T-helper 17 cell (primary cell): Measurements from ENCODE around the gene SDK1. TPM values are rescaled to one million over a fixed set of nuclear protein-coding genes. Genes with fewer than 3 reads are reported as not detected.

Experiments
- ATAC-seq: fragments of 150-1000 bp; cut with Tn5 transposase; 2 replicates; pipeline ENCODE4 v1.10.0; 2021; ENCODE audit warnings: mild to moderate bottlenecking, moderate library complexity
- DNase-seq, 3 donors: peaks; one replicate each; pipeline versions ENCODE4 v3.0.0 to v3.0.0-alpha.2; 2020 to 2021
- H3K9me3 ChIP-seq: one replicate; pipeline ENCODE4 v1.7.0; 2013; ENCODE audit warnings: low read length, mild to moderate bottlenecking; ENCODE audit not compliant: control insufficient read depth, poor library complexity, severe bottlenecking
- H3K27ac Mint-ChIP-seq: one replicate; pipeline ENCODE4 v1.8.0; 2022; ENCODE audit warnings: mild to moderate bottlenecking, moderate library complexity, mixed read lengths
- H3K27me3 Mint-ChIP-seq: one replicate; pipeline ENCODE4 v1.8.0; 2022; ENCODE audit warnings: mixed read lengths
- H3K36me3 Mint-ChIP-seq: one replicate; pipeline ENCODE4 v1.8.0; 2022; ENCODE audit warnings: low read depth, mixed read lengths
- H3K4me1 Mint-ChIP-seq: one replicate; pipeline ENCODE4 v1.8.0; 2022; ENCODE audit warnings: mild to moderate bottlenecking, mixed read lengths
- H3K4me3 Mint-ChIP-seq: one replicate; pipeline ENCODE4 v1.8.0; 2022; ENCODE audit warnings: mild to moderate bottlenecking, moderate library complexity, mixed read lengths
- total RNA-seq, 4 donors: library from RNA in 2 of 4; stranded (reverse) in 2 of 4; gene quantifications; one replicate each; pipeline ENCODE4 v1.2.3 and lab custom pipeline; 2022 to 2026

SDK1 gene
- total RNA-seq, 2 donors from 2014 or later, result 0.12 to 0.13 TPM

- Mint-ChIP-seq H3K36me3 (no peaks in the 10 kb centered on the region), H3K27me3 (no peaks in the 10 kb centered on the region), H3K4me3 (no peak overlapping the region), H3K27ac (no peak overlapping the region), H3K4me1 (no peaks in the 10 kb centered on the region)
- DNase-seq (no peak), ATAC-seq (no peak)
- no peaks in the 10 kb centered on the region for H3K9me3 ChIP-seq
Measured at GRCh38 chr7:4266270-4267040, 965.4 kb downstream of the SDK1 start.

GRCh38 chr7:4267341-4268039 lies 966.4 kb downstream of the SDK1 start:
- H3K4me3 Mint-ChIP-seq, result no peak overlapping the region
- no peaks in the 10 kb centered on the region for H3K27me3 Mint-ChIP-seq
- H3K4me1 Mint-ChIP-seq, result no peaks in the 10 kb centered on the region
- DNase-seq (no peak), ATAC-seq (no peak)
- no peaks in the 10 kb centered on the region for H3K36me3 Mint-ChIP-seq
- H3K27ac Mint-ChIP-seq, result no peak overlapping the region
- no peaks in the 10 kb centered on the region for H3K9me3 ChIP-seq

GRCh38 chr7:4268040-4268965 lies 967.3 kb downstream of the SDK1 start:
- no peaks in the 10 kb centered on the region for H3K27me3 Mint-ChIP-seq
- H3K4me3 Mint-ChIP-seq, result no peak overlapping the region
- ATAC-seq (no peak), DNase-seq (no peak)
- H3K9me3 ChIP-seq, result no peaks in the 10 kb centered on the region
- H3K36me3 Mint-ChIP-seq, result no peaks in the 10 kb centered on the region
- no peaks in the 10 kb centered on the region for H3K4me1 Mint-ChIP-seq
- no peak overlapping the region for H3K27ac Mint-ChIP-seq

- H3K9me3 ChIP-seq, result no peaks in the 10 kb centered on the region
- Mint-ChIP-seq H3K27me3 (no peaks in the 10 kb centered on the region), H3K4me1 (no peaks in the 10 kb centered on the region), H3K36me3 (no peaks in the 10 kb centered on the region), H3K4me3 (no peak overlapping the region), H3K27ac (no peak overlapping the region)
- ATAC-seq (no peak), DNase-seq (no peak)
Measured at GRCh38 chr7:4269086-4269485, 968.0 kb downstream of the SDK1 start.

- no peaks in the 10 kb centered on the region for H3K36me3 Mint-ChIP-seq
- H3K4me3 Mint-ChIP-seq, result no peak overlapping the region
- peaks cover 3% of the 10 kb centered on the region for H3K9me3 ChIP-seq
- H3K27ac Mint-ChIP-seq, result no peak overlapping the region
- DNase-seq (no peak), ATAC-seq (no peak)
- H3K27me3 Mint-ChIP-seq, result no peaks in the 10 kb centered on the region
- H3K4me1 Mint-ChIP-seq, result no peaks in the 10 kb centered on the region
Measured at GRCh38 chr7:4269746-4270145, 968.7 kb downstream of the SDK1 start.

GRCh38 chr7:4270268-4270667 lies 969.2 kb downstream of the SDK1 start:
- no peaks in the 10 kb centered on the region for H3K27me3 Mint-ChIP-seq
- ATAC-seq, result no peak
- no peak for DNase-seq
- no peak overlapping the region for H3K4me3 Mint-ChIP-seq
- H3K4me1 Mint-ChIP-seq, result no peaks in the 10 kb centered on the region
- no peak overlapping the region for H3K27ac Mint-ChIP-seq
- H3K9me3 ChIP-seq, result peaks cover 3% of the 10 kb centered on the region
- no peaks in the 10 kb centered on the region for H3K36me3 Mint-ChIP-seq

- no peaks in the 10 kb centered on the region for H3K27me3 Mint-ChIP-seq
- no peaks in the 10 kb centered on the region for H3K4me1 Mint-ChIP-seq
- peaks cover 3% of the 10 kb centered on the region for H3K9me3 ChIP-seq
- no peak overlapping the region for H3K4me3 Mint-ChIP-seq
- no peaks in the 10 kb centered on the region for H3K36me3 Mint-ChIP-seq
- no peak overlapping the region for H3K27ac Mint-ChIP-seq
- ATAC-seq, result no peak
- no peak for DNase-seq
Measured at GRCh38 chr7:4270941-4271715, 970.1 kb downstream of the SDK1 start.

GRCh38 chr7:4271716-4272015 lies 970.6 kb downstream of the SDK1 start:
- DNase-seq (no peak), ATAC-seq (no peak)
- H3K9me3 ChIP-seq, result peaks cover 3% of the 10 kb centered on the region
- H3K4me3 Mint-ChIP-seq, result no peak overlapping the region
- H3K4me1 Mint-ChIP-seq, result no peaks in the 10 kb centered on the region
- H3K36me3 Mint-ChIP-seq, result no peaks in the 10 kb centered on the region
- no peaks in the 10 kb centered on the region for H3K27me3 Mint-ChIP-seq
- H3K27ac Mint-ChIP-seq, result no peak overlapping the region

- Mint-ChIP-seq H3K27ac (no peak overlapping the region), H3K4me3 (no peak overlapping the region), H3K4me1 (no peaks in the 10 kb centered on the region), H3K36me3 (no peaks in the 10 kb centered on the region), H3K27me3 (no peaks in the 10 kb centered on the region)
- no peak for DNase-seq
- no peak for ATAC-seq
- peaks cover 3% of the 10 kb centered on the region for H3K9me3 ChIP-seq
Measured at GRCh38 chr7:4272141-4272540, 971.1 kb downstream of the SDK1 start.

GRCh38 chr7:4273566-4274230 lies 972.6 kb downstream of the SDK1 start:
- DNase-seq (no peak), ATAC-seq (no peak)
- Mint-ChIP-seq H3K27me3 (no peaks in the 10 kb centered on the region), H3K27ac (no peak overlapping the region), H3K4me1 (no peaks in the 10 kb centered on the region), H3K4me3 (no peak overlapping the region), H3K36me3 (no peaks in the 10 kb centered on the region)
- H3K9me3 ChIP-seq, result peaks cover 3% of the 10 kb centered on the region

- ATAC-seq, result no peak
Measured at GRCh38 chr7:4274286-4274685, 973.2 kb downstream of the SDK1 start.

GRCh38 chr7:4277936-4278335 lies 976.9 kb downstream of the SDK1 start:
- peaks cover 3% of the 10 kb centered on the region for H3K9me3 ChIP-seq
- Mint-ChIP-seq H3K27me3 (peaks cover 5% of the 10 kb centered on the region), H3K27ac (no peak overlapping the region), H3K36me3 (peaks cover 2% of the 10 kb centered on the region), H3K4me1 (no peaks in the 10 kb centered on the region), H3K4me3 (no peak overlapping the region)
- ATAC-seq (no peak), DNase-seq (no peak)

More at GRCh38 chr7:4274286-4274685, 973.2 kb downstream of the SDK1 start:
- H3K27me3 Mint-ChIP-seq, result no peaks in the 10 kb centered on the region
- H3K4me3 Mint-ChIP-seq, result no peak overlapping the region
- H3K27ac Mint-ChIP-seq, result no peak overlapping the region
- no peaks in the 10 kb centered on the region for H3K4me1 Mint-ChIP-seq
- H3K36me3 Mint-ChIP-seq, result no peaks in the 10 kb centered on the region
- peaks cover 3% of the 10 kb centered on the region for H3K9me3 ChIP-seq
- DNase-seq, result no peak
